GM13976 (cell line): ENCODE data around the gene SLC44A4.

Experiments
- DNase-seq: peaks from one replicate; pipeline ENCODE4 v3.0.0; 2012; ENCODE audit warnings: low spot score
- CTCF ChIP-seq: IDR thresholded peaks from 2 replicates; pipeline ENCODE4 v1.5.1; 2012; ENCODE audit warnings: borderline replicate concordance, mild to moderate bottlenecking; ENCODE audit not compliant: insufficient read depth; ENCODE audit errors: extremely low read depth, missing control alignments, control extremely low read depth
- in situ Hi-C: fragments of 300-500 bp; cut with MboI; formaldehyde crosslinking; loops from one replicate; pipeline ENCODE4 v1.12.0; 2022; ENCODE audit warnings: low sequenced_read_pairs, mixed read lengths, inconsistent platforms; ENCODE audit not compliant: unreplicated experiment

Gene SLC44A4

GRCh38 chr6:31878726-31879125 is at the start of gene SLC44A4:
SLC44A4 (minus strand) TSS chr6:31878997; CDS start chr6:31878980, 17 bp downstream.
- in situ Hi-C loops, result no loop called here
- DNase-seq, result no peak
- TF ChIP-seq CTCF, result no peak

- DNase-seq, result no peak
- in situ Hi-C loops, result no loop called here
- no peak for TF ChIP-seq CTCF
Observed at GRCh38 chr6:31928672-31928939, 49.8 kb upstream of the SLC44A4 start.

DNA sequence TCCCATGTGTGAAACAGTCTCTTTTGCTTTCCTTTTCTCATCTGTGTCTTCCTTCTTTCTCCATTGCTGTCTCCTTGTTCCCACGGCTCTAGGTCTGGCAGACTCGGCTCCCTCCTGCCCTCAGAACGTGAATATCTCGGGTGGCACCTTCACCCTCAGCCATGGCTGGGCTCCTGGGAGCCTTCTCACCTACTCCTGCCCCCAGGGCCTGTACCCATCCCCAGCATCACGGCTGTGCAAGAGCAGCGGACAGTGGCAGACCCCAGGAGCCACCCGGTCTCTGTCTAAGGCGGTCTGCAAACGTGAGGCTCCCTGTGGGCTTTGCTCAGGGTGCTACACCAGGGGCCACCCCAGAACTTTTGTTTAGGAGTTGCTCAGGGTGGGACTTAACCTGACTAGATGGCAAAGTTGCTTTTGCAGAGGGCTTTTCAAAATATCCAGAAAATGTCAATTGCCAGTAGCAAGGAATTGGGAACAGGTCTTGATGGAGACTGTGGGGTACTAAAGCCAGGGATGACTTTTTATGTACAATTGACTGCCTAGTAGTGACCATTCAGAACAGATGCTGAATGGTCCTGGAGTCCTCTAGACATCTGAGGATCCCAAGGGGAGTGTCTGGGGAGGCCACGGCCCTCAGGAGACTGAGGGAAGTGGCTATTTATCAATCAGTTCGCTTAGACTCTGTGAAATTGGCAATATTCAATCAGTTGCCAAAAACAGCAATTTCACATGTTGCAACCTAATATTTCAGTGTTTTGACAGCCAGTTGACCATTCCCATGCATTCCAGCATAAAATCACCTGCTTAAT is 49.3 kb upstream of the SLC44A4 start:
- no peak for DNase-seq
- in situ Hi-C loops, result no loop called here
- TF ChIP-seq CTCF, result no peak

DNA sequence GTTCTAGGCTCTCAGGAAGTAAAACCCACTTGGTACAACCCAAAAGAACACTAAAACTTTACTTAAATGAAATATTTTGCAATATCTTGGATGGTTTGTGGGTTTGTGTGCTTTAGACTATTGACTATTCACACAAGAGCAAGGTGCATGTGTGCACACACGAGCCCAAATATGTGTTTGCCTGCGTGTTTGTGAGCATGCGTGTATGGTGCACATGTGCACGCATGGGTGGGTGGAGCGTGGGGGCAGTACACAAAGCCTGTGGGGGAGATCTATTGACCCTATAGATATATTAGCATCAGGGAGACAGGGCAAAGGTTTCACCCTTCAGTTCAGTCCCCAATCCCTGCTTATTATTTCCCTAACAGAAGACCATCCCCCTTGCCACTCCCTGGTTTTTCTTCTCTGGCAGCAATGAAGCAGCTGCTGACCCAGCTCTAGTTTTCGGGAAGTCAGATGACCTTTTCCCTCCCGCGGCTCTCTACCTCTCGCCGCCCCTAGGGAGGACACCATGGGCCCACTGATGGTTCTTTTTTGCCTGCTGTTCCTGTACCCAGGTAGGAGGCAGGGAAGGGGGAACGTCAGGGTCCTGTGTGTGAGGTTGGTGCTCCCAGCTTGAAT is 48.6 kb upstream of the SLC44A4 start, which contains the start of gene C2:
Gene C2 (plus strand): TSS at position 476 of the 621 bp plus-strand sequence. CDS start 36 bp downstream, at position 512.
- TF ChIP-seq CTCF, result no peak
- in situ Hi-C loops, result no loop called here
- DNase-seq, result no peak

- in situ Hi-C loops, result no loop called here
- TF ChIP-seq CTCF, result peak; percentile 11
- no peak for DNase-seq
Observed at GRCh38 chr6:31922942-31923341, 44.1 kb upstream of the SLC44A4 start.

GRCh38 chr6:31920811-31921210 is 42.0 kb upstream of the SLC44A4 start:
- DNase-seq, result no peak
- in situ Hi-C loops, result no loop called here
- TF ChIP-seq CTCF, result no peak
